Left forelimb (tissue), 1 donor: ENCODE measurements around the gene LAT.

Source experiments
- DNase-seq: peaks from one replicate; pipeline ENCODE4 v3.0.0-alpha.2; 2018; ENCODE audit warnings: low spot score

LAT gene

DNA sequence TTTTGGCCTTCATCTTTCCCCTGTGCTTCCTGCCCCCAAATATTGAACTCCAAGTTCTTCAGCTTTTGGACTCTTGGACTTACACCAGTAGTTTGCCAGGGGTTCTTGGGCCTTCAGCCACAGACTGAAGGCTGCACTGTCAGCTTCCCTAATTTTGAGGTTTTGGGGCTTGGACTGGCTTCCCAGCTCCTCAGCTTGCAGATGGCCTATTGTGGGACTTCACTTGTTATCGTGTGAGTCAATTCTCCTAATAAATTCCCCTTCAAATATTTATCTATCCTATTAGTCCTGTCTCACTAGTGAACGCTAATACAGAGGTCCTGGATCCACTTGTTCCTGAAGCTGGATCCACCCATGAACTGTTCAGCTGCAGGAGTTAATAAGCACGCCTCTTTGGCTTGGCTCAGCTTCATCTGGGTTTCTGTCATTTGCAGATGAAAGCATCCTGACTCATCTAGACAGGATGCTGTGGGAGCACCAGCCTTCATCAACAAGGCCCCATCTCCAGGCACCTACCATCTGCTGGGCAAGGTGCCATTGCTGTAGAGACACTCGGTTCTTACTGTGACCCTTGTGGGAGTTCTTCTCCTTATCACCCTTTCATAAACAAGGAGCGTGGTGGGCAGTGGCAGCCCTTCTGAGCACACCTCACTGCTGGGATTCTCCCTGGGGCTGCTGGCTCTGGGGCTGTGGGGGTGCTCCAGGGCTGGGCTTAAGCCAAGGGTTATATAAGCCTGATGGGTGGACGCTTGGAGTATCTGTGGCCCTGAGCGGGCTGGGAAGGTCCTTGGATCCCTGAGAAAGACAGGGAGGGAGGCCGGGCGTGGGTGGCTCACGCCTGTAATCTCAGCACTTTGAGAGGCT, 23.1 kb downstream of the LAT start:
- DNase-seq = no peak

DNA sequence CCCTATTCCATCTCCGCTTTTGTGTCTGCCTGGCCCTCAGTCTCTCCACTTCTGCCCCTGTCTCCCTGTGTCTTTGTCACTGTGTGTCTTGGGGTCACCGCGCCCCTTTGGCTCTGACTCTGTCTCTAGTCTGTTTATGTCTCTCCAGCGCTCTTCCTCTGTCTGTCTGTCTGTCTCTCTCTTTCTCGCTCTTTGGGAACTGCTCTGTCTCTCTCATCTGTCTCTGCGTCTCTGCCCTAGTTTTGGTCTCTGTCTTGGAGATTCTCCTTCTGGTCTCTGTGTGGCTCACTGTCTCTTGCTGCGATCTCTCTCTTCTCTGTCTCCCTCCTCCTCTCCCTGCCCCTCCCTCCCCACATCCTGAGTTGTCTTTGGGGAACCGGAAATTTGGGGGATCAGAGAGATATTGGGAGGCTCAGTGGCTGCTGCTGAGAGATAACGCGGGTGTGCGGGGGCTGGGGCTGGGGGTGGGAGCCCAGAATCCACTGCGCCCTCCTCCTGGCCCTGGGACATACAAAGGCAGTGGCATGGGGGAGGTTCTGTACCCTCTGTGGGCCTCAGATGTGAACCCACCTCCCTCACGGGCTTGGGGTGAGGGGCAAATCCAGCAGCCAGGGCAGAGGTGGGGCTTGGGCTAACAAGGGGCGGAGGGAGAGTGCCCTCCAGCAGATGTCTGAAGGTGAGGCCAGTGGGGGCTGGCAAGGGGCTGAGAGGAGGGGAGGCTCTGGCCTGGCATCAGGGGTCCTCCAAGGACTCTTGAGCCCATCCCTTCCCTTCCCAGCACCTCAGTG, 24.4 kb downstream of the LAT start:
- no peak for DNase-seq

DNA sequence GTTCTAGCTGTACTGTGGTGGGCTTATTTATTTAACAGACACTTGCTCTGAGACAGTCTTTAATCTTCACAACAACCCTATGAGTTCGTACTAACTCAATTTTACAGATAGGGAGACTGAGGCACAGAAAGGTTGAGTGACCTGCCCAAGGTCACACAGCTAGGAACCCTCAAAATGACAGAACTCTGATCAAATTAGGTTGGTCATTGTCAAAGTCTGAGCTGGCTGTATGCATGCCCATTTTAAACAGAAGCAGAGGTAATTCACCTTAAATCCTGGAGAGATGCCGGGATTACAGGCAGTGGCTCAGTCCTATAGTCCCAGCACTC, 24.9 kb downstream of the LAT start:
- DNase-seq = no peak

DNA sequence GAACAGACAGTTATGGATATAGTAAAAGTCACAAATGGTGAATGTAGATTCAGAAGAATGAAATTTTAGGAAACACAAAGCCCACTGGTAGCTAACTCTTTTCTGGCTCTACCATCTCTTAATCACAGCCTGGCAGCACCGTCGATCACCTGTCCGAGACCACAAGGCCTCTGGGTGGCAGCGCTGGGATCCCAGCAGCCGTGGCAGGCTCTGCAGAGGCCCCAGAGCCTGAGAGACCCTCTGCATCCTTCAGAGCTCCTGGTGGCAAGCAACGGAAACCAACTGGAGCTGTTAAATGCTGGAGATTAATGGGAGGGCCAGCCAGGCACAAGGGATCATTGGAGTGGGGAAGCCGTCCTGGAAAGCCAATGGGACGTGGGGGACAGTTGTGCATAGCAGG, 26.3 kb downstream of the LAT start:
- no peak for DNase-seq

DNA sequence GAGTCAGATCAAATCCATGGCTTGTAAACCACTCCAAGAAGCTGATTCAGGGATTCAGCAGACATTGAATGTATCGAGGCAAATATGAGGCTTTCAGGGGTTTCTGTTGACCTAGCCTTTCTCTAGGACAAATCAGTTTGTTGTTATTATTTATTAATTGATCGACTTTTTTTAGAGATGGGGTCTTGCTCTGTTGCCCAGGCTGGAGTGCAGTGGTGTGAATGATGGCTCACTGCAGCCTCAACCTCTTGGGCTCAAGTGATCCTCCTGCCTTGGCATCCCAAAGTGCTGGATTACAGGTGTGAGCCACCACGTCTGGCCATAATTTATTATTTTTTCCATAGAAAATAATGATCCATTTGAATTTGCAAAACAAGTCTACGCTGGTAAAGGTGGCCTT, 27.0 kb downstream of the LAT start:
- DNase-seq = no peak

DNA sequence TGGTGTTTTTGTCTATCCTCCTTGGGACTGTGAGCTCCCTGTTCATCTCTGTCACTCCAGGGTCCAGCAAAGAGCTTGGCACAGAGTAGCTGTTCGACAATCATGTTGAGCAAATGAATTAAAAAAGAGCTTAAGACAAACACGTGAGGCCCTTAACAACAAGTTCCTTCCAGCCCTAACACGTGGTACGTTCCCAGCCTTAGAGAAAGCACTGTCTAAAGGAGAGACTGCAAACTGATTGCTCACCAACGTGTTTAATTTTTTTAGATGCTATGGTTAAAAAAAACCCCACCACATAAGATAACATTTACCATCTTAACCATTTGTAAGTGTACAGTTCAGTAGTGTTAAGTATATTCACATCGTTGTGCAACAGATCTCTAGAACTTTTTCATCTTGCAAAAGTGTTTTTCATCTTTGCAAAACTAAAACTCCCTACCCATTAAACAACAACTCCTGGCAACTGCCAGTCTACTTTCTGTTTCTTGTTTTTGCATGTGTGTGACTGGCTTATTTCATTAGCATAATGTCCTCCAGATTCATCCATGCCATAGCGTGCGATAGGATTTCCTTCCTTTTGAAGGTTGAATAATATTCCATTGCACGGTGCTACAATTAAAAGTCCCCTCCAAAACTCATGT, 28.2 kb downstream of the LAT start:
- DNase-seq = no peak

DNA sequence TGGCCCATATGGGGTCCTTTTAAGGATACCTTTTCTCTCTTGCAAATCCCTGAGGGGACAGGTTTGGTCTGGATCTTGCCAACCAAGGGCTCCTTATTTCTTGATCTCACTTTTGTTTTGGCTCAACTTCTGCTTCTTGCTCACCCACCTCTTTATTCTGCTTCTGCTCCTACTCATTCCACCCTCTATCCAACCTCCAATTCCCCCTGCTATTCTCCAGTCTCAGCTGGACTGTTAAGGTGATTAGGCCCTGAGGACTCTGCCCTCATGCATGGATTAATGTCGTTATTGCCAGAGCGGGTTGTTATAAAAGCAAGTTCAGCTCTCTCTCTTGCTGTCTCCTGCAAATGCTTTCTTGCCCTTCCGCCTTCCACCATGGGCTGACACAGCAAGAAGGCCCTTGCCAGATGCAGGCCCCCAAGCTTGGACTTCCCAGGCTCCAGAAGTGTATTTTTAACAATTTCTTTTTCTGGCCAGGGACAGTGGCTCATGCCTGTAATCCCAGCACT, 29.8 kb downstream of the LAT start:
- DNase-seq = no peak

DNA sequence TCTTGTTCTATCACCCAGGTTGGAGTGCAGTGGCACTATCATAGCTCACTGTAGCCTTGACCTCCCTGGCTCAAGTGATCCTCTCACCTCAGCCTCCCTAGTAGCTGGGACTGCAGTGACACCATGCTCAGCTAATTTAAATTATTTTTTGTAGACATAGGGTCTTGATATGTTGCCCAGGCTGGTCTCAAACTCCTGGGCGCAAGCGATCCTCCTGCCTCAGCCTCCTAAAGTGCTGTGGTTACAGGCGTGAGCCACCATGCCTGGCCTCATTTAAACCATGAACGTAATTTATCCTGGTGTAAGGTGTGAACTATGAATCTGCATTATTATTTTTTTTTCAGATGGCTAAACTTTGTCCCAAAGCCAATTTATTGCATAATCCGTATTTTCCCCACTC, 37.3 kb downstream of the LAT start:
- DNase-seq = no peak

DNA sequence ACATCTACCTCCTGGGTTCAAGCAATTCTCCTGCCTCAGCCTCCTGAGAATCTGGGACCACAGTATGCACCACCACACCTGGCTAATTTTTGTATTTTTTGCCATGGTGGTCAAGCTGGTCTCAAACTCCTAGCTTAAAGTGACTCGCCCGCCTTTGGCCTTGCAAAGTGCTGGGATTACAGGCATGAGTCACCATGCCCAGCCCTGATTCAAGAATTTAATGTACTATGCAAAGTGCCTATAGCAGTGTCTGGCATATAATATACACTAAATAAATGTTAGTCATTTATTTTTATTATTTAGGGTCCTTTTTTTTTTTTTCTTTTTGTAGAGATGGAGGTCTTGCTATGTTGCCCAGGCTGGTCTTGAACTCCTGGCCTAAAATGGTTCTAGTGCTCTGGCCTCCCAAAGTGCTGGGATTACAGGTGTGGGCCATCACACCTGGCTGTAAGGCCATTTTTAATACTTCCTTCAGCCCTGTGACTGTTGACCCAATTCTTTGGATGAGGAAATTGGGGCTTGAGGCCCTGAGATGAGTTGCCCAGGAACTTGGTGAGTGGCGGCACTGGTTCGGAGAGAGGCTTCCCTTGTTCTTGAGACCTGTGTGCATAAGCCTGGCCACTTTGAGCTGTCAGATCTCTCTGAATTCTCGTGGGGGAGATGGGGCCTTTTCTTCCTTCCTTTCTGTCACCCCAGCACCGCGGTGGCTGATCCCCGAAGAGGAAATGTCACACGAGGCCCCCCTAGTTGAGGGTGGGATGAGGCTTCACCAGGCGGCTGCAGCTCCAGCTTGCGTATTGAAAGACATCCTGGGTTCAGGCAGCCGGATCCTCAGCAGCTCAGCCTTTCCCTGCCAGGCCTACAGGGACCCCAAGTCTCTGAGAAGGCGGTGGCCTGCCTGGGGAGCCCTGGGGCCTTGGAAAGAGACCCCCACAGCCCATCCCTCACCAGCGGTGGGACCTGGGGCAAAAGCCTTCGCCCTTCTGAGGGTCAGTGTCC, 38.7 kb downstream of the LAT start:
- no peak for DNase-seq

DNA sequence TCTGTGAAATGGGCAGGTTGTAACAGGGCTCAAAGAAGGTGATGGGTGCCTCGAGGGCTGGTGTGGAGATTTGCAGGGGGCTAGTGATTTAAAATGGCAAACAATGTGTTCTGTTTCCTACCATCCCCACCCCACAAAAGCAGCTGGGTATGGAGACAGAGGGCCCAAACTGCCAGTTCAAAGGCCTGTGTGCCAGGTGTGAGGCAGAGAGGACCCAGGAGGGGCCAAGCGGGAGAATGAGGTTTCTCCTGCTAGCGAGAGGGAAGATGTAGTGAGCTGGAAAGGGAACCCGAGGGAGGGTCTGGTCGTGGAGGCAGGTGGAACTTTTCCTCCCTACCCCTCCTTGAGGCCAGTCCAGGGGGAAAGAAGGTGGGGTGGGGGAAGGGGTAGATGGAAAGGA, 39.4 kb downstream of the LAT start:
- no peak for DNase-seq

DNA sequence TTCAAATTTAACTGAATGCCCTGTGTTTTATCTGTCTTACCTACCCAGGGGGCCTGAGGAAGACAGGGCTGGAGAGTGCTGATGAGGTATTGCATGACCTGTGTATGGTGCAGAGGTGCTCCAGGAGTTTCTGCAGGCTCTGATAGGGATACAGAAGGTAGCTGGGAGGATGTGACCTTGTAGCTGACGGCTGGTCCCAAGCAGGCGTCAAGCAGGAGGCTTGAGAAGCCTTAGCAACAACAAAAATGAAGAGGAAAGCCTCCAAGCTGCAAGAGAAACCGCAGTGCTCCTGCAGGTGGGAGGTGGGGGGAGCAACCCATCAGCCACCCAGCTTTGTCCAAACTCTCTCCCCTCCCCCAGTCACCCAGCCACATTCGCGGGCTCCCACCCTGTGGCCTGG, 40.4 kb downstream of the LAT start:
- DNase-seq = no peak

DNA sequence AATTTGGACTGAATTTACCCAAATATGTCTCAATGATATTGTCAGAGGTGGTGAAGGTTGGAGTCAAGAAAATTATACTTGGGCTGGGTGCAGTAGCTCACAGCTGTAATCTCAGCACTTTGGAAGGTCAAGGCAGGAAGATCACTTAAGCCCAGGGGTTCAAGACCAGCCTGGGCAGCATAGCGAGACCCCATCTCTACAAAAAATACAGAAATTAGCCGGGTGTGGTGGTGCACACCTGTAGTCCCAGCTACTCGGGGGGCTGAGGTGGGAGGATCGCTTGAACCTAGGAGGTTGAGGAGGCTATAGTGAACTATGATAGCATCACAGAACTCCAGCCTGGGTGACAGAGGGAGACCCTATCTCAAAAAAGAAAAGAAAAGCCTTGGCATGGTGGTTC, 40.9 kb downstream of the LAT start:
- no peak for DNase-seq

DNA sequence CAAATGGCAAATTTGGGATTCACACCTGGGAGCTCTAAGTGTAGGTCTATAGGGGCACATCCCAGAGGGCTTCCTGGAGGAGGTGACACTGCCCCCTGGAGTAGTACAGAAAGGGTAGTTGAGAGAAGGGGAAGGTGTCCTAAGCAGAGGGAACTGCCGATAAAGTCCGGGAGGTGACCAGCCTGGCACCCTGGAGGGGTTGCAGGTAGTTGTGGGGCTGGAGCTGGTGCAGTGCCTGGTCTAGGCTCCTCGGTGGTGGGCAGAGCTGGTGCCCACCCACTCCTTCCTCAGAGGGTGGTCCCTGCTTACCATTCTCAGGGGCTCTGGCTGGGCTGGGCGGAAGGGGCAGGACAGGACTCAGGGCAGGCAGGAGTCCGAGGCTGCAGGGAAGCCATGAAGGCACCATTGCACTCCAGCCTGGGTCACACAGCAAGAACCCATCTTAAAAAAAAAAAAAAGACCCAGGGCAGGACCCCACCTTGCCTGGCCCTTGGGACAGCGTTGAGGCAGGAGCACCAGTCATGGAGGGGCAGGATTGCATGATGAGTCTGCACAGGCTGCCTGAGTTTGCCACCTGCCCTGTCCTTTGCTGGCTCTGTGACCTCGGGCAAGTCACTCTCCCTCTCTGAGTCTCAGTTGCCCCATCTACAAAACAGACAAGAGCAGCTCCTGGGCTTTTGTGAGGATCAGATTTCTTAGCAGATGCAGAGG, 43.8 kb downstream of the LAT start:
- DNase-seq = no peak

DNA sequence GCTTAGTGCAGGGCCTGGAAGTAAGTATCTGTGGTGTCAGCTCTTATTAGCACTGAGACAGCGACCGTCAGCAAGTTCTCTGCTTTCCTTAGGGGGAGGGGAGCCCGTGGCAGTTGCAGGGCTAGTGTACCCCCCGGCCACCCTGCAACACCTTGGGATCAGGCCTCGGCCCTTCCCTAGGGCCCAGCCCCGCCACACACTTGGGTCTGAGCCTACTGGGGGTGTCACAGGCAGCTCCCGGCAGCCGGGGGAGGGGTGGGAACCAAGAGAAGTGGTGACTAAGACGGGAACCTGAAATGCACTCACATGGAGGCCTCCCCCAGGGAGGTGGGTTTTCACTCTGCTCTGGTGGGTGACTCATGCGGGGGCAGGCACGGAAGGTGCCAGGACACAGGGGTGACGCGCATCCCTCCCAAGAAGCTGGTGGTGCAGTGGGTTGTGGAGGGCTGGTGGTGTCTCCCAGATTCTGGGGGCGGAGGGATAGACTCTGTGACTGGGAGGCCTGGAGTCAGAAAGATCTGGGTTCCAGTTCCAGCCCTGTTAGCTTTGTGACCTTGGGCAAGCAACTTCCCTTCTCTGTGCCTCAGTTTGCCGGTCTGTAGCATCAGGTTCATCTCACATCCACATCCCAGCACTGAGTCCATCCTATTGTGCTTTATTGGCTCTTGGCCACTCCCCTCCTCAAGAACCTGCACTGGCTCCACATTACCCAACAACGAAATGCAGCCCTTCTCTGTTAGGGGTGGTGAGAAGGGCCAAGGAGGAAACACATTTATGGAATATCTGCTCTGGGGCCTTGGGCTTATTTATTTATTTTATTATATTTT, 44.5 kb downstream of the LAT start:
- DNase-seq = no peak

DNA sequence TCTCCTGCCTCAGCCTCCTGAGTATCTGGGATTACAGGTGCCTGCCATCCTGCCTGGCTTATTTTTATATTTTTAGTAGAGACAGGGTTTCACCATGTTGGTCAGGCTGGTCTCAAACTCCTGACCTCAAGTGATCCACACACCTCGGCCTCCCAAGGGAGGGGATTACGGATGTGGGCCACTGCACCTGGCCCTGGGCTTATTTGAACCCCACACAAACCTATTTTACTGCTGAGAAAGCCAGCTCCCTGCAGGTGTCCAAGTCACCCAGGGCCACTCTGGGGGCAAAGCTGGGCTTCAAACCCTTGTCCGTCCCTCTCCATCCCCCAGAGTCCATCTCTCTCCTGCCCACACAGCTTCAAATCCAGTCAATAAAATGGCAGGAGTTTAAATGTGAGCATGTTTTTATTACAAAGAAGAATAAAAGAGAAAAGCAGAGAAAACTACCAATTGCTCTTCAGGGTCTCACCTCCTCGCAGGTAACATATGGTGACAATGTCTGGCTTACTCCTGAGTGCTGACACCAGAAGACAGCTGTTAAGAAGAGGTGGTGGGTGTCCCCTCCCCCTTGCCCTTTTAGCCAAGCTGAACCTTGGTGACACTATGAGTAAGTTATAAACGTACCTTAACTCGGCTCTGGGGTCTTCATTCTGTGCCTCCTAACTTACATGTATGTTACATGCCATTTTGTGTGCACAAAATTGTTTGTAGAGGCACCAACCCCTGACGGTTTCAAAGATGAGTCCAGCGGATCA, 45.4 kb downstream of the LAT start:
- no peak for DNase-seq
